Adrenal gland (tissue), 5 donors: ENCODE data around the gene KDSR.

Experiments
- POLR2A ChIP-seq, 2 donors: fragments of 450-650 bp; IDR thresholded peaks; one replicate each; pipeline ENCODE4 v1.6.1; 2017; ENCODE audit warnings: antibody characterized with exemption in 2 of 2, mild to moderate bottlenecking in 2 of 2, moderate library complexity in 1 of 2
- TF ChIP-seq, protein P1 (sequence below), 6 experiments: fragments of 450-650 bp in 4 of 6; fragments of 200-600 bp in 2 of 6; sonication (generic) in 1 of 6; IDR thresholded peaks; 1 replicate in 5 of 6; 2 replicates in 1 of 6; pipeline versions ENCODE4 v1.5.1 to v1.8.0; 2016 to 2021; ENCODE audit warnings: antibody characterized with exemption in 6 of 6, mild to moderate bottlenecking in 2 of 6, moderate library complexity in 1 of 6
- donor health status: DM: no; HTN: no; CAD: no.

- TF ChIP-seq, protein P1, sequence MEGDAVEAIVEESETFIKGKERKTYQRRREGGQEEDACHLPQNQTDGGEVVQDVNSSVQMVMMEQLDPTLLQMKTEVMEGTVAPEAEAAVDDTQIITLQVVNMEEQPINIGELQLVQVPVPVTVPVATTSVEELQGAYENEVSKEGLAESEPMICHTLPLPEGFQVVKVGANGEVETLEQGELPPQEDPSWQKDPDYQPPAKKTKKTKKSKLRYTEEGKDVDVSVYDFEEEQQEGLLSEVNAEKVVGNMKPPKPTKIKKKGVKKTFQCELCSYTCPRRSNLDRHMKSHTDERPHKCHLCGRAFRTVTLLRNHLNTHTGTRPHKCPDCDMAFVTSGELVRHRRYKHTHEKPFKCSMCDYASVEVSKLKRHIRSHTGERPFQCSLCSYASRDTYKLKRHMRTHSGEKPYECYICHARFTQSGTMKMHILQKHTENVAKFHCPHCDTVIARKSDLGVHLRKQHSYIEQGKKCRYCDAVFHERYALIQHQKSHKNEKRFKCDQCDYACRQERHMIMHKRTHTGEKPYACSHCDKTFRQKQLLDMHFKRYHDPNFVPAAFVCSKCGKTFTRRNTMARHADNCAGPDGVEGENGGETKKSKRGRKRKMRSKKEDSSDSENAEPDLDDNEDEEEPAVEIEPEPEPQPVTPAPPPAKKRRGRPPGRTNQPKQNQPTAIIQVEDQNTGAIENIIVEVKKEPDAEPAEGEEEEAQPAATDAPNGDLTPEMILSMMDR (IDR thresholded peaks at IDR 0.05): no peak
- TF ChIP-seq POLR2A (IDR thresholded peaks at IDR 0.05): no peak
Measured at GRCh38 chr18:63379639-63379962, 12.6 kb upstream of the KDSR start.
